Measurements from ENCODE around the gene HOXA3. TPM values are rescaled to one million over a fixed set of nuclear protein-coding genes. Genes with fewer than 3 reads are reported as not detected.
A peak's percentile ranks its signal among the peaks of the same experiment; 100 is the strongest.

Gene HOXA3
- total RNA-seq, 2 donors from 2014 or later: not detected

GRCh38 chr7:27187475-27188385 is 35.3 kb upstream of the HOXA3 start:
- no peak overlapping the region for H3K27ac ChIP-seq (ENCODE audit: low read depth, low read length)
- WGBS, 2 experiments (ENCODE audit: insufficient coverage in 1 of 2, insufficient read length in 1 of 2): 3 to 4% methylated on average over 27 to 46 of the region's 46 CpGs

GRCh38 chr7:27186668-27187474 is 34.5 kb upstream of the HOXA3 start:
- H3K4me1 ChIP-seq (ENCODE audit: control insufficient read depth, insufficient read depth, low read length): peaks cover 9% of the 10 kb centered on the region
- no peak overlapping the region for H3K4me3 ChIP-seq (ENCODE audit: low read length)
- Mint-ChIP-seq H3K4me3 (no peak overlapping the region), H3K9me3 (no peaks in the 10 kb centered on the region), H3K27me3 (ENCODE audit: insufficient read depth) (peaks cover 100% of the 10 kb centered on the region), H3K4me1 (peaks cover 17% of the 10 kb centered on the region), H3K27ac (no peak overlapping the region), H3K36me3 (ENCODE audit: low read depth) (no peaks in the 10 kb centered on the region)
- peaks cover 100% of the 10 kb centered on the region for H3K27me3 ChIP-seq (ENCODE audit: control insufficient read depth, insufficient read depth, low read length, poor library complexity, severe bottlenecking)
- WGBS, 2 experiments (ENCODE audit: insufficient coverage in 1 of 2, insufficient read length in 1 of 2): 17 to 40% methylated on average over 1 to 3 of the region's 4 CpGs
- no peak overlapping the region for H3K9ac ChIP-seq (ENCODE audit: extremely low read depth, low read length, poor library complexity, severe bottlenecking)
- H3K27ac ChIP-seq (ENCODE audit: low read depth, low read length): no peak overlapping the region
- peak; percentile 29 for DNase-seq
- H3K36me3 ChIP-seq (ENCODE audit: control insufficient read depth, insufficient read depth, low read length): no peaks in the 10 kb centered on the region
- TF ChIP-seq CTCF (conservative IDR thresholded peaks at IDR 0.05): no peak
- no peaks in the 10 kb centered on the region for H3K9me3 ChIP-seq (ENCODE audit: control insufficient read depth, low read length)

More at GRCh38 chr7:27187475-27188385, 35.3 kb upstream of the HOXA3 start:
- Histone ChIP-seq H3K36me3 (ENCODE audit: control insufficient read depth, insufficient read depth, low read length) (no peaks in the 10 kb centered on the region), H3K9me3 (ENCODE audit: control insufficient read depth, low read length) (no peaks in the 10 kb centered on the region), H3K4me1 (ENCODE audit: control insufficient read depth, insufficient read depth, low read length) (peaks cover 9% of the 10 kb centered on the region), H3K4me3 (ENCODE audit: low read length) (no peak overlapping the region), H3K9ac (ENCODE audit: extremely low read depth, low read length, poor library complexity, severe bottlenecking) (no peak overlapping the region), H3K27me3 (ENCODE audit: control insufficient read depth, insufficient read depth, low read length, poor library complexity, severe bottlenecking) (peaks cover 100% of the 10 kb centered on the region)
- H3K9me3 Mint-ChIP-seq: no peaks in the 10 kb centered on the region
- DNase-seq: peak; percentile 65
- peaks cover 99% of the 10 kb centered on the region for H3K27me3 Mint-ChIP-seq (ENCODE audit: insufficient read depth)
- no peaks in the 10 kb centered on the region for H3K36me3 Mint-ChIP-seq (ENCODE audit: low read depth)
- no peak overlapping the region for H3K27ac Mint-ChIP-seq
- TF ChIP-seq CTCF (conservative IDR thresholded peaks at IDR 0.05): no peak
- H3K4me3 Mint-ChIP-seq: peak overlapping the region; percentile 53
- H3K4me1 Mint-ChIP-seq: peaks cover 17% of the 10 kb centered on the region

GRCh38 chr7:27185854-27186667 is 33.7 kb upstream of the HOXA3 start:
- peak; percentile 71 for DNase-seq
- H3K27ac ChIP-seq (ENCODE audit: low read depth, low read length): no peak overlapping the region
- H3K4me1 ChIP-seq (ENCODE audit: control insufficient read depth, insufficient read depth, low read length): peaks cover 9% of the 10 kb centered on the region
- H3K4me3 Mint-ChIP-seq: peak overlapping the region; percentile 7
- no peaks in the 10 kb centered on the region for H3K9me3 Mint-ChIP-seq
- H3K27me3 ChIP-seq (ENCODE audit: control insufficient read depth, insufficient read depth, low read length, poor library complexity, severe bottlenecking): peaks cover 100% of the 10 kb centered on the region
- no peak for TF ChIP-seq CTCF (conservative IDR thresholded peaks at IDR 0.05)
- H3K4me1 Mint-ChIP-seq: peaks cover 17% of the 10 kb centered on the region
- H3K27ac Mint-ChIP-seq: no peak overlapping the region
- 0 to 6% methylated on average over 5 to 23 of the region's 24 CpGs for WGBS, 2 experiments (ENCODE audit: insufficient coverage in 1 of 2, insufficient read length in 1 of 2)
- peaks cover 100% of the 10 kb centered on the region for H3K27me3 Mint-ChIP-seq (ENCODE audit: insufficient read depth)
- no peak overlapping the region for H3K4me3 ChIP-seq (ENCODE audit: low read length)
- H3K9me3 ChIP-seq (ENCODE audit: control insufficient read depth, low read length): no peaks in the 10 kb centered on the region
- no peak overlapping the region for H3K9ac ChIP-seq (ENCODE audit: extremely low read depth, low read length, poor library complexity, severe bottlenecking)
- H3K36me3 Mint-ChIP-seq (ENCODE audit: low read depth): no peaks in the 10 kb centered on the region
- no peaks in the 10 kb centered on the region for H3K36me3 ChIP-seq (ENCODE audit: control insufficient read depth, insufficient read depth, low read length)
